ENCODE measurements around the gene CEP89. TPM values are rescaled to one million over a fixed set of nuclear protein-coding genes. Genes with fewer than 3 reads are reported as not detected.

Gene CEP89
- total and polyA plus RNA-seq, 7 donors: 3.7 to 17.5 (median 11.1) TPM

- TF ChIP-seq POLR2A (IDR thresholded peaks at IDR 0.05) (no peak), CTCF (IDR thresholded peaks at IDR 0.05) (no peak), EP300 (IDR thresholded peaks at IDR 0.05) (no peak), POLR2AphosphoS5 (IDR thresholded peaks at IDR 0.05) (no peak)
- H3K27ac ChIP-seq: peak overlapping the region in 1 of 4 donors; percentile 39
These were observed 94.3 kb downstream of the CEP89 start for GRCh38 chr19:32877323-32877912.

GRCh38 chr19:32876919-32877285 lies 94.9 kb downstream of the CEP89 start:
- Histone ChIP-seq H3K4me1 (peaks cover 0 to 13% (median 8%) of the 10 kb centered on the region in 4 donors), H3K9me3 (no peaks in the 10 kb centered on the region), H3K27me3 (no peaks in the 10 kb centered on the region), H3K27ac (peak overlapping the region in 1 of 4 donors; percentile 39), H3K4me3 (no peak overlapping the region), H3K36me3 (peaks cover 0 to 36% (median 0%) of the 10 kb centered on the region in 4 donors)
- DNase-seq: no peak
- intact Hi-C loops (cut with DNase I): no loop called here
- TF ChIP-seq CTCF (IDR thresholded peaks at IDR 0.05): no peak
- TF ChIP-seq EP300 (IDR thresholded peaks at IDR 0.05): no peak
- no peak for TF ChIP-seq POLR2A (IDR thresholded peaks at IDR 0.05)
- no peak for TF ChIP-seq POLR2AphosphoS5 (IDR thresholded peaks at IDR 0.05)
- 16 to 70% methylated on average over 12 of the region's 12 CpGs for WGBS, 2 donors

More at GRCh38 chr19:32877323-32877912, 94.3 kb downstream of the CEP89 start:
- intact Hi-C loops (cut with DNase I): no loop called here
- 80 to 88% methylated on average over 9 of the region's 9 CpGs for WGBS, 2 donors
- Histone ChIP-seq H3K4me3 (no peak overlapping the region), H3K4me1 (peaks cover 0 to 13% (median 8%) of the 10 kb centered on the region in 4 donors), H3K36me3 (peaks cover 0 to 36% (median 0%) of the 10 kb centered on the region in 4 donors), H3K9me3 (no peaks in the 10 kb centered on the region), H3K27me3 (no peaks in the 10 kb centered on the region)
- no peak for DNase-seq

GRCh38 chr19:32876236-32876918 lies 95.4 kb downstream of the CEP89 start:
- no peak overlapping the region for H3K27ac ChIP-seq
- peaks cover 0 to 30% (median 0%) of the 10 kb centered on the region in 4 donors for H3K36me3 ChIP-seq
- DNase-seq: no peak
- H3K4me1 ChIP-seq: peaks cover 0 to 13% (median 8%) of the 10 kb centered on the region in 4 donors
- intact Hi-C loops (cut with DNase I): no loop called here
- H3K9me3 ChIP-seq: no peaks in the 10 kb centered on the region
- no peak overlapping the region for H3K4me3 ChIP-seq
- TF ChIP-seq POLR2AphosphoS5 (IDR thresholded peaks at IDR 0.05) (no peak), POLR2A (IDR thresholded peaks at IDR 0.05) (no peak), CTCF (IDR thresholded peaks at IDR 0.05) (no peak), EP300 (IDR thresholded peaks at IDR 0.05) (no peak)
- no peaks in the 10 kb centered on the region for H3K27me3 ChIP-seq
- WGBS, 2 donors: 60 to 75% methylated on average over 9 of the region's 9 CpGs

- no peaks in the 10 kb centered on the region for H3K27me3 ChIP-seq
- intact Hi-C loops (cut with DNase I): no loop called here
- WGBS, 2 donors: 81 to 88% methylated on average over 7 of the region's 7 CpGs
- no peaks in the 10 kb centered on the region for H3K9me3 ChIP-seq
- DNase-seq: no peak
- H3K4me3 ChIP-seq: no peak overlapping the region
- H3K4me1 ChIP-seq: peaks cover 0 to 13% (median 8%) of the 10 kb centered on the region in 4 donors
- H3K27ac ChIP-seq: no peak overlapping the region
- peaks cover 0 to 22% (median 0%) of the 10 kb centered on the region in 4 donors for H3K36me3 ChIP-seq
- TF ChIP-seq POLR2AphosphoS5 (IDR thresholded peaks at IDR 0.05) (no peak), EP300 (IDR thresholded peaks at IDR 0.05) (no peak), POLR2A (IDR thresholded peaks at IDR 0.05) (no peak), CTCF (IDR thresholded peaks at IDR 0.05) (no peak)
These were observed 96.3 kb downstream of the CEP89 start for GRCh38 chr19:32875428-32875827.
